ENCODE results near the gene LLGL2.

DNA sequence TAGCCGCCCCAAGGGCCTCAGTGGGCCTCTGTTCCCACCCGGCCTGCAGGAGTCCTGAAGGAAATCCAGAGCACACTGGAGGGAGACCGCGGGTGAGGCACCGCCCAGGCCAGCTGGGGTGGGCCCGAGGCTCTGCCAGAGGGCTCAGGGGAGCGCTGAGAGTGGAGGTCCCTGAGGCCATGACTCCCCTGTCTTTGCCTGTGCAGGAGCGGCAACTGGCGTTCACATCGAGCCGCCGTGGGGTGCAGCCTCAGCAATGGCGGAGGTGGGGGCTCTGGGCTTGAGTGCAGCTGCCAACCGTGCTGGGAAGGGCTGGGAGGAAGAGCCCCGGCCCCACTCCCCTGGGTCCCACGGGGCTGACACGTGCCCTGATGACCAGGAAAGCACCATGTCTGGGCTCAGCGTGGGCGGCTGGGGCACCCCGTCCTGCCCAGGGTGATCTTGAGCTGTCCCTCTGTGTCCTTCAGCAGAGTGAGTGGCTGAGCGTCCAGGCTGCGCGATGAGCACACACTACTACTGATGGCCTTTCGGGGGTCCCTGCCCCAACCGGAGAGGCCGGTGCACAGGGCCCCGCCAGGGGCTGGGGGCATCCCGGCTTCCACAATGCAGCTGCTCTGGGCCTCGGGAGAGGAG lies 49.0 kb downstream of the LLGL2 start:
- TF ChIP-seq, protein P1, sequence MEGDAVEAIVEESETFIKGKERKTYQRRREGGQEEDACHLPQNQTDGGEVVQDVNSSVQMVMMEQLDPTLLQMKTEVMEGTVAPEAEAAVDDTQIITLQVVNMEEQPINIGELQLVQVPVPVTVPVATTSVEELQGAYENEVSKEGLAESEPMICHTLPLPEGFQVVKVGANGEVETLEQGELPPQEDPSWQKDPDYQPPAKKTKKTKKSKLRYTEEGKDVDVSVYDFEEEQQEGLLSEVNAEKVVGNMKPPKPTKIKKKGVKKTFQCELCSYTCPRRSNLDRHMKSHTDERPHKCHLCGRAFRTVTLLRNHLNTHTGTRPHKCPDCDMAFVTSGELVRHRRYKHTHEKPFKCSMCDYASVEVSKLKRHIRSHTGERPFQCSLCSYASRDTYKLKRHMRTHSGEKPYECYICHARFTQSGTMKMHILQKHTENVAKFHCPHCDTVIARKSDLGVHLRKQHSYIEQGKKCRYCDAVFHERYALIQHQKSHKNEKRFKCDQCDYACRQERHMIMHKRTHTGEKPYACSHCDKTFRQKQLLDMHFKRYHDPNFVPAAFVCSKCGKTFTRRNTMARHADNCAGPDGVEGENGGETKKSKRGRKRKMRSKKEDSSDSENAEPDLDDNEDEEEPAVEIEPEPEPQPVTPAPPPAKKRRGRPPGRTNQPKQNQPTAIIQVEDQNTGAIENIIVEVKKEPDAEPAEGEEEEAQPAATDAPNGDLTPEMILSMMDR (IDR thresholded peaks at IDR 0.05) = no peak
- TF ChIP-seq POLR2A (IDR thresholded peaks at IDR 0.05) = no peak
